ENCODE measurements around the gene SPTBN4. TPM values are rescaled to one million over a fixed set of nuclear protein-coding genes. Genes with fewer than 3 reads are reported as not detected.

Gene SPTBN4
- total RNA-seq, 1 experiment from 2014 or later = 0.63 TPM

DNA sequence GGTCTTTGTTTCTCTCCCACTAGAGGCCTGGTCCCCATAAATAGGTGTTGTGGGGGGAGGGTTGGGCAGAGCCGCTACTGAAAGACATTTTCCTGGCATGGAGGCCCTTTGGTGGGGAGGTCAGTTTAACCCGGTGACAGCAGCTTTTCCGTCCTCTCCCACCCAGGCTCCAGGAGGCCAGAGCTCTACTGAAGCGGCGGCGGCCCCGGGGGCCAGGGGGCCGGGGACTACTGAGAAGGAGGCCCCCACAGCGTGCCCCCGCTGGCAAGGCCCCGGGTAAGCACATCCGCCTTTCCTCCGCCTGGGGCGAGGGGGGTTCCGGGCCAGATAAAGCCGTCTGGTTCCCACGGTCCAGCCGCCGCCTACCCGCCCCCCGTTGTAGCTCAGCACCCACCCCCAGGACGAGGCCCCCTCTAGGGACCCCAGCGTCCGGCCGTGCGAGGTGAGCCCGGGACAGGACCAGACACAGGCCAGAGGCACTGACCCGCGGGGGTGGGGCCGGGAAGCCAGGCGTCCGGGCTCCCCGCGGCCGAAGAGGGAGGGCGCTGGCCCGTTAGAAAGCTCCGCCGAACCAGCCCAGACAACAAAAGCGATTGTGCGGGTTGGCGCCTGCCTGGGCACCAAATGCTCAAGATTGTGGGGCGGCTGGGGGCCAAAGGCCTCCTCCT, 133.2 kb downstream of the SPTBN4 start:
- CTCF ChIA-PET = interaction anchor here (0.5 to 3.4 kb wide), 15 partner anchors 24 to 1899 kb away, joined by 3 to 35 read pairs (median 5); partner anchors contain the start of gene BLVRB
- Mint-ChIP-seq H3K9me3 (ENCODE audit: unreplicated experiment) (no peaks in the 10 kb centered on the region), H3K4me1 (ENCODE audit: insufficient read depth, unreplicated experiment) (peaks cover 44% of the 10 kb centered on the region), H3K4me3 (ENCODE audit: unreplicated experiment) (peak overlapping the region; percentile 79), H3K27ac (ENCODE audit: low read depth, unreplicated experiment) (peak overlapping the region; percentile 25), H3K27me3 (ENCODE audit: insufficient read depth, unreplicated experiment) (no peaks in the 10 kb centered on the region), H3K36me3 (ENCODE audit: insufficient read depth, unreplicated experiment) (no peaks in the 10 kb centered on the region)
- no TSS peak for BruUV-seq (replicated peaks)
- no peak for TF ChIP-seq CTCF (IDR thresholded peaks at IDR 0.05; ENCODE audit: unreplicated experiment)
- intact Hi-C loops (cut with micrococcal nuclease) = no loop called here
- POLR2A ChIA-PET = interaction anchor here (0.8 to 3.0 kb wide), 4 partner anchors 13 to 174 kb away, joined by 3 to 20 read pairs (median 4); partner anchors contain the start of genes BLVRB and SERTAD1
- DNase-seq (ENCODE audit: unreplicated experiment) = no peak

GRCh38 chr19:40600570-40601133, 133.9 kb downstream of the SPTBN4 start:
- H3K4me3 Mint-ChIP-seq (ENCODE audit: unreplicated experiment) = peak overlapping the region; percentile 79
- no peak for TF ChIP-seq CTCF (IDR thresholded peaks at IDR 0.05; ENCODE audit: unreplicated experiment)
- no TSS peak for BruUV-seq (replicated peaks)
- peaks cover 42% of the 10 kb centered on the region for H3K4me1 Mint-ChIP-seq (ENCODE audit: insufficient read depth, unreplicated experiment)
- intact Hi-C loops (cut with micrococcal nuclease) = no loop called here
- DNase-seq (ENCODE audit: unreplicated experiment) = no peak
- no peaks in the 10 kb centered on the region for H3K36me3 Mint-ChIP-seq (ENCODE audit: insufficient read depth, unreplicated experiment)
- no peaks in the 10 kb centered on the region for H3K27me3 Mint-ChIP-seq (ENCODE audit: insufficient read depth, unreplicated experiment)
- CTCF ChIA-PET = interaction anchor here (0.6 to 3.4 kb wide), 11 partner anchors 30 to 460 kb away, joined by 3 to 35 read pairs (median 5); partner anchors contain the start of gene BLVRB
- POLR2A ChIA-PET = interaction anchor here (0.8 to 3.0 kb wide), 5 partner anchors 13 to 295 kb away, joined by 3 to 20 read pairs (median 3); partner anchors contain the start of genes BLVRB and SERTAD1
- peak overlapping the region; percentile 25 for H3K27ac Mint-ChIP-seq (ENCODE audit: low read depth, unreplicated experiment)
- H3K9me3 Mint-ChIP-seq (ENCODE audit: unreplicated experiment) = no peaks in the 10 kb centered on the region

DNA sequence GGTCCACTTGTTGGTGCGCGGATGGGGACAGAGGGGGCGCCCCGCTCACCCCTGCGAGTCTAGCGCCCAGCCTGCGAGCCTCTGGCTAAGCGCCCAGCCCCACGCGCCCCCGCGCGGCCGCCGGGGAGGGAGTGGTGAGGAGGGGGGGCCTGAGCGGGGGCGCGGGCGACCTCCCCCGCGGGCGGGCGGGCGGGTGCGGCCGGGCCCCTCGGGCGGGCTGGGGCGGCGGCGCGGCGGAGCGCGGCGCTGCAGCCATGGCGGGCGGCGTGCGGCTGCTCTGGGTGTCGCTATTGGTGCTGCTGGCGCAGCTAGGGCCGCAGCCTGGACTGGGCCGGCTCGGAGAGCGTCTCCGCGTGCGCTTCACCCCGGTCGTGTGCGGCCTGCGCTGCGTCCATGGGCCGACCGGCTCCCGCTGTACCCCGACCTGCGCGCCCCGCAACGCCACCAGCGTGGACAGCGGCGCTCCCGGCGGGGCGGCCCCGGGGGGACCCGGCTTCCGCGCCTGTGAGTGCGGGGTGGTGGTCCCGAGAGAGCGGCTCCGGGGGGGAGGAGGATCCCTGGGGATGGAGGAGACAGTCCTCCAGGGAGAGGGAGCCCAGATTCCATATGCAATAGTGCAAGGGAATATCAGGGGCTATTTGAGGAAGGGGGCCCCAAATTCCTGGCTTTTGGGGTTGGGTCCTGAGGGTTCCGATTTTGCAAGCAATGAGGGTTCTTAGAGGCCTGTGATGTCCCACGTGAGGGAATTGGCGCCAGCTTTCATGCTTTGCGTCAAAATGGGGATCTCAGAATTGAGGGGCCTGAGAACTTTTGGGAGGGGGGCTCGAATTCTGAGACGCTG, 134.6 kb downstream of the SPTBN4 start, which contains the start of gene LTBP4:
TSS of gene LTBP4 (plus strand) at position 236 of the 841 bp plus-strand sequence. CDS start at position 255, 19 bp downstream.
- H3K4me1 Mint-ChIP-seq (ENCODE audit: insufficient read depth, unreplicated experiment) = peaks cover 42% of the 10 kb centered on the region
- TF ChIP-seq CTCF (IDR thresholded peaks at IDR 0.05; ENCODE audit: unreplicated experiment) = no peak
- POLR2A ChIA-PET = interaction anchor here (0.7 to 6.5 kb wide), 6 partner anchors 70 to 296 kb away, joined by 3 to 94 read pairs (median 14); partner anchors contain the start of genes BLVRB, SERTAD1, SERTAD3 and SPTBN4
- H3K36me3 Mint-ChIP-seq (ENCODE audit: insufficient read depth, unreplicated experiment) = no peaks in the 10 kb centered on the region
- no peak for DNase-seq (ENCODE audit: unreplicated experiment)
- CTCF ChIA-PET = interaction anchor here (1.1 to 3.4 kb wide), 8 partner anchors 14 to 296 kb away, joined by 3 to 35 read pairs (median 8); partner anchors contain the start of gene BLVRB
- peak within 1 kb of the TSS; percentile 25 for H3K27ac Mint-ChIP-seq (ENCODE audit: low read depth, unreplicated experiment)
- H3K4me3 Mint-ChIP-seq (ENCODE audit: unreplicated experiment) = peak within 1 kb of the TSS; percentile 79
- H3K9me3 Mint-ChIP-seq (ENCODE audit: unreplicated experiment) = no peaks in the 10 kb centered on the region
- H3K27me3 Mint-ChIP-seq (ENCODE audit: insufficient read depth, unreplicated experiment) = no peaks in the 10 kb centered on the region
- intact Hi-C loops (cut with micrococcal nuclease) = no loop called here
- BruUV-seq (replicated peaks) = no TSS peak
